AG04450 (cell line): ENCODE results near the gene MCF2L. TPM values are rescaled to one million over a fixed set of nuclear protein-coding genes. Genes with fewer than 3 reads are reported as not detected.

Experiments used
- CTCF ChIA-PET: fragments of 300-600, 350-600 bp; formaldehyde crosslinking; extraction: SDS; loops from one replicate; lab custom pipeline; 2022; ENCODE audit warnings: antibody characterized with exemption, inconsistent platforms; lab: Charles Lee
- POLR2A ChIA-PET: fragments of 350-600 bp; formaldehyde crosslinking; extraction: SDS; loops from one replicate; lab custom pipeline; 2021; ENCODE audit warnings: antibody characterized with exemption, inconsistent platforms; lab: Yijun Ruan, JAX
- DNase-seq: peaks from one replicate; pipeline ENCODE4 v3.0.0-alpha.2; 2011; ENCODE audit warnings: low read depth, low spot score
- H3K27ac ChIP-seq: one replicate; pipeline ENCODE4 v1.5.1; 2012; ENCODE audit warnings: low read depth, low read length, control low read depth
- H3K27me3 ChIP-seq: one replicate; pipeline ENCODE4 v1.6.0; 2012; ENCODE audit warnings: low read length; ENCODE audit not compliant: control insufficient read depth, insufficient read depth
- H3K4me3 ChIP-seq: 2 replicates; pipeline ENCODE4 v1.5.1; 2011; ENCODE audit warnings: mild to moderate bottlenecking, low read depth, low read length, control low read depth
- H3K9me3 ChIP-seq: 2 replicates; pipeline ENCODE4 v1.5.1; 2012; ENCODE audit warnings: low read length; ENCODE audit not compliant: control insufficient read depth, insufficient read depth
- CTCF ChIP-seq: IDR thresholded peaks from 2 replicates; pipeline ENCODE4 v1.5.1; 2011; ENCODE audit warnings: low read depth, low read length, control low read depth, inconsistent platforms
- polyA plus RNA-seq: library from polyadenylated mRNA; depleted of rRNA; stranded (reverse); fragments of >200 nt; gene quantifications from 2 replicates; pipeline ENCODE4 v1.2.3, GENCODE V29; 2011

MCF2L gene
- polyA plus RNA-seq, 1 experiment = 0.04 TPM

- DNase-seq = no peak
- no peaks in the 10 kb centered on the region for H3K9me3 ChIP-seq
- POLR2A ChIA-PET = interaction anchor here (0.6 kb wide), 1 partner anchor 2000 kb away, joined by 7 read pairs; no protein-coding TSS in a partner anchor
- H3K27me3 ChIP-seq = peaks cover 41% of the 10 kb centered on the region
- H3K4me3 ChIP-seq = no peak overlapping the region
- CTCF ChIA-PET = no interaction called here
- no peak overlapping the region for H3K27ac ChIP-seq
- no peak for TF ChIP-seq CTCF
Measured at GRCh38 chr13:112959701-112960542, 9.1 kb upstream of the MCF2L start.

- CTCF ChIA-PET = no interaction called here
- no peak for DNase-seq
- TF ChIP-seq CTCF = no peak
- peaks cover 38% of the 10 kb centered on the region for H3K27me3 ChIP-seq
- H3K4me3 ChIP-seq = no peak overlapping the region
- H3K27ac ChIP-seq = no peak overlapping the region
- H3K9me3 ChIP-seq = no peaks in the 10 kb centered on the region
- POLR2A ChIA-PET = no interaction called here
Measured at GRCh38 chr13:112960706-112961105, 8.3 kb upstream of the MCF2L start.

GRCh38 chr13:112961457-112962369 is 7.3 kb upstream of the MCF2L start:
- TF ChIP-seq CTCF = no peak
- Histone ChIP-seq H3K27ac (no peak overlapping the region), H3K9me3 (no peaks in the 10 kb centered on the region), H3K27me3 (peaks cover 46% of the 10 kb centered on the region), H3K4me3 (no peak overlapping the region)
- CTCF ChIA-PET = no interaction called here
- no peak for DNase-seq
- POLR2A ChIA-PET = no interaction called here

GRCh38 chr13:112962396-112962795 is 6.6 kb upstream of the MCF2L start:
- Histone ChIP-seq H3K9me3 (no peaks in the 10 kb centered on the region), H3K27me3 (peaks cover 44% of the 10 kb centered on the region), H3K27ac (no peak overlapping the region), H3K4me3 (no peak overlapping the region)
- CTCF ChIA-PET = no interaction called here
- TF ChIP-seq CTCF = no peak
- no peak for DNase-seq
- POLR2A ChIA-PET = no interaction called here
